Esophagus muscularis mucosa (tissue), 4 donors: ENCODE measurements around the gene DCAF8L2. TPM values are rescaled to one million over a fixed set of nuclear protein-coding genes. Genes with fewer than 3 reads are reported as not detected.

Experiments used
- DNase-seq: peaks from one replicate; pipeline ENCODE4 v3.0.0-alpha.2; 2017; ENCODE audit errors: extremely low spot score
- H3K27ac ChIP-seq, 4 donors: fragments of 200-600 bp; sonication (generic); replicated peaks in 1 of 4; 1 replicate in 3 of 4; 2 replicates in 1 of 4; pipeline ENCODE4 v1.5.1; 2016 to 2019; ENCODE audit warnings: mild to moderate bottlenecking in 1 of 4
- H3K27me3 ChIP-seq, 4 donors: fragments of 200-600 bp; sonication (generic); one replicate each; pipeline versions ENCODE4 v1.5.1 to v1.6.0; 2016 to 2019
- H3K36me3 ChIP-seq, 4 donors: fragments of 200-600 bp; sonication (generic); one replicate each; pipeline ENCODE4 v1.5.1; 2016 to 2019
- H3K4me1 ChIP-seq, 4 donors: fragments of 200-600 bp; sonication (generic); one replicate each; pipeline ENCODE4 v1.5.1; 2016 to 2019
- H3K4me3 ChIP-seq, 4 donors: fragments of 200-600 bp; sonication (generic); 1 replicate in 2 of 4; 2 replicates in 2 of 4; pipeline ENCODE4 v1.5.1; 2016 to 2019; ENCODE audit warnings: mild to moderate bottlenecking in 4 of 4, moderate library complexity in 1 of 4
- H3K9me3 ChIP-seq, 4 donors: fragments of 200-600 bp; sonication (generic); 1 replicate in 3 of 4; 2 replicates in 1 of 4; pipeline ENCODE4 v1.5.1; 2016 to 2019
- CTCF ChIP-seq, 3 experiments: fragments of 200-600 bp in 2 of 3; fragments of 450-650 bp in 1 of 3; sonication (generic) in 2 of 3; IDR thresholded peaks; one replicate each; pipeline ENCODE4 v1.5.1; 2017 to 2019; ENCODE audit warnings: antibody characterized with exemption in 3 of 3, mild to moderate bottlenecking in 2 of 3, moderate library complexity in 1 of 3
- EP300 ChIP-seq: sonication (generic); formaldehyde crosslinking; IDR thresholded peaks from one replicate; pipeline ENCODE4 v1.6.1; 2017; ENCODE audit warnings: antibody characterized with exemption
- POLR2A ChIP-seq: fragments of 450-650 bp; IDR thresholded peaks from one replicate; pipeline ENCODE4 v1.6.1; 2017; ENCODE audit warnings: antibody characterized with exemption, moderate library complexity, mild to moderate bottlenecking, low read depth
- POLR2AphosphoS5 ChIP-seq, 2 donors: sonication (generic); formaldehyde crosslinking; IDR thresholded peaks; one replicate each; pipeline ENCODE4 v1.6.1; 2017; ENCODE audit warnings: antibody characterized with exemption in 2 of 2
- WGBS: methylation state at CpG from one replicate; pipeline ENCODE4 v1.1.5; 2018; 5-methylcytosine and 5-hydroxymethylcytosine counted together
- intact Hi-C: fragments of 100-400 bp; cut with DNase I; formaldehyde crosslinking; loops from one replicate; pipeline ENCODE4 v1.15.1; 2023
- total RNA-seq, 4 donors: library from RNA; depleted of rRNA; stranded (reverse); fragments of >200 nt; gene quantifications; one replicate each; pipeline versions ENCODE4 v1.1.0 to v1.2.1, GENCODE V29; 2016

The DCAF8L2 gene
- total RNA-seq, 4 donors from 2014 or later = not detected

DNA sequence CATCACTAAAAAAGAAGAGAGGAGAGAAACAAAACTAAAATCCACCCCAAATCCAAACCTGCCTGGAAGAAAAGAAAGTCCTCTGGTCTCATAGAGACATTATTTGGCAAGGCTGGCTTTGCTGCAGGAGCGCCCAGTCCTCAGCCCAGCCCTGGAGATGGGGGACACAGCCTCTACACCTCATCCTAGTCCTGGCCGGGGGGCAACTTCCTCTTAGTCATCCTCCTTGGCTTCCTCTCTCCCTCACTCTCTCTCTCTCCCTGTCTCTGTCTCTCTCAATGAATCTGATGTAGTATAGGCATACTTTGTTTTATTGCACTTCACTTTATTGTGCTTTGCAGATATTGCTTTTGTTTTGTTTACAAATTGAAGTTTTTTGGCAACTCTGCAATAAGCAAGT, 161.8 kb downstream of the DCAF8L2 start:
- TF ChIP-seq POLR2AphosphoS5 (IDR thresholded peaks at IDR 0.05) (no peak), POLR2A (no peak), CTCF (IDR thresholded peaks at IDR 0.05) (no peak), EP300 (no peak)
- intact Hi-C loops = no loop called here
- Histone ChIP-seq H3K9me3 (peaks cover 0 to 8% (median 0%) of the 10 kb centered on the region in 4 donors), H3K4me3 (no peak overlapping the region), H3K27ac (no peak overlapping the region), H3K36me3 (no peaks in the 10 kb centered on the region), H3K4me1 (no peaks in the 10 kb centered on the region), H3K27me3 (no peaks in the 10 kb centered on the region)
- no peak for DNase-seq
- WGBS = 38% methylated on average over 2 of the region's 2 CpGs

DNA sequence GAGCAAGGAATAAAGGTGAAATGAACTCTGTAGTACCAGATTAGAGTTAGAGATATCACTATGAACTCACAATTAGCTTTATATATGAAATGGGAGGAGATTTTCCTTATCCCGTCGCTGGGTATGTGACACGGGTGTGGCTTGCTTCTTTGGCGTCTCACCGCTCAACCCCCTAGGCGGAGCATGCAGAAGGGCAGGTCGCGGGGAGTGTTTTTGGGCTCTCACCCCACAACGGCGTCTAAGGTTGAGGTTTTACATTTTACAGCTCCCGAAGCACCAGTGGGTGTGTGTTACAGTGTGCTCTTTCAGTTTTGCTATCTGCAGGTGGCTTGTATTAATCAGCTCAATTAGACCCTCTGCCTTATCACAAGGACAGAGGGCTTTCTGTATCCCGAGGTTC, 175.6 kb downstream of the DCAF8L2 start:
- H3K9me3 ChIP-seq = no peaks in the 10 kb centered on the region
- WGBS = 75% methylated on average over 12 of the region's 12 CpGs
- no peak overlapping the region for H3K4me3 ChIP-seq
- intact Hi-C loops = no loop called here
- H3K4me1 ChIP-seq = no peaks in the 10 kb centered on the region
- no peak for TF ChIP-seq EP300
- no peak for TF ChIP-seq POLR2AphosphoS5 (IDR thresholded peaks at IDR 0.05)
- no peak for TF ChIP-seq CTCF (IDR thresholded peaks at IDR 0.05)
- TF ChIP-seq POLR2A = no peak
- DNase-seq = no peak
- H3K27me3 ChIP-seq = no peaks in the 10 kb centered on the region
- H3K36me3 ChIP-seq = no peaks in the 10 kb centered on the region
- H3K27ac ChIP-seq = no peak overlapping the region

GRCh38 chrX:27767387-27767786, 177.2 kb downstream of the DCAF8L2 start:
- Histone ChIP-seq H3K27me3 (no peaks in the 10 kb centered on the region), H3K9me3 (no peaks in the 10 kb centered on the region), H3K4me1 (no peaks in the 10 kb centered on the region), H3K27ac (no peak overlapping the region), H3K36me3 (no peaks in the 10 kb centered on the region), H3K4me3 (no peak overlapping the region)
- intact Hi-C loops = no loop called here
- no peak for TF ChIP-seq POLR2A
- no peak for TF ChIP-seq CTCF (IDR thresholded peaks at IDR 0.05)
- no peak for TF ChIP-seq EP300
- TF ChIP-seq POLR2AphosphoS5 (IDR thresholded peaks at IDR 0.05) = no peak
- DNase-seq = no peak

- TF ChIP-seq EP300 = no peak
- TF ChIP-seq CTCF (IDR thresholded peaks at IDR 0.05) = no peak
- no peak for TF ChIP-seq POLR2AphosphoS5 (IDR thresholded peaks at IDR 0.05)
- no peak for TF ChIP-seq POLR2A
- Histone ChIP-seq H3K9me3 (no peaks in the 10 kb centered on the region), H3K36me3 (no peaks in the 10 kb centered on the region), H3K4me3 (no peak overlapping the region), H3K27ac (no peak overlapping the region), H3K27me3 (no peaks in the 10 kb centered on the region), H3K4me1 (no peaks in the 10 kb centered on the region)
- no peak for DNase-seq
- 59% methylated on average over 2 of the region's 2 CpGs for WGBS
- intact Hi-C loops = no loop called here
These were observed 185.8 kb downstream of the DCAF8L2 start for GRCh38 chrX:27775984-27776383.

DNA sequence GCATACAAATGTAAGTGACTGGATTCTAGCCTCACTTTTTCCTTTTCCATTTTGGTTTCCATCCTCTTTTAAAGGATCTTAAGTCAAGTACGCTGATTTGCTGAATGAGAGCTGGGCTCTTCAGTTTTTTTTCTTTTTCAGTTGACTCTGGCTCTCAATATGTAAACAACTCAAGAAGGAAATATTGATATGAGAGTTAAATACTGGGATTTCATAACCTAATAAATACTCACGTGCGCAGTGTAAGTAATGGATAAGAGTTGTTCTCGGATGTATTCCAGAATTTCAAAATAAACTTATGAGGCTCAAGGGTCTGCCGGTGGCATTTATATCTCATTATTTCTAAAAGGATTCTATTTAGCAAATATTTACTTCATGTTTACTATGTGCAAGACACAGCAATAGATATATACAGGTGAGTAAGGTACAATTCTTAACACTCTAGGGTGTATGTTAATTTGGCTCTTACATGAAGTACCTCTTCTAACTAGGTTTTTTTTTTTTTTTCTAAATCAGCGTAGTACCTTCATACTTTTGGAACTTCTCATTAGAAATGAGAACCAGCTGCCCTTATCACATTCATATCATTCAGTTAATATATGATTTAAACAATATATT, 206.6 kb downstream of the DCAF8L2 start:
- no peak overlapping the region for H3K27ac ChIP-seq
- 68% methylated on average over 6 of the region's 6 CpGs for WGBS
- no peak for TF ChIP-seq POLR2A
- TF ChIP-seq POLR2AphosphoS5 (IDR thresholded peaks at IDR 0.05) = no peak
- TF ChIP-seq EP300 = no peak
- no peak for TF ChIP-seq CTCF (IDR thresholded peaks at IDR 0.05)
- no peaks in the 10 kb centered on the region for H3K4me1 ChIP-seq
- H3K9me3 ChIP-seq = no peaks in the 10 kb centered on the region
- H3K36me3 ChIP-seq = no peaks in the 10 kb centered on the region
- no peak for DNase-seq
- H3K4me3 ChIP-seq = no peak overlapping the region
- intact Hi-C loops = no loop called here
- no peaks in the 10 kb centered on the region for H3K27me3 ChIP-seq
